OCI-LY7 (cell line): Measurements from ENCODE around the gene KCTD17. TPM values are rescaled to one million over a fixed set of nuclear protein-coding genes. Genes with fewer than 3 reads are reported as not detected.

ENCODE experiments used
- BruUV-seq: library from RNA; stranded (reverse); fragments of 400-500 nt; replicated peaks from 2 replicates; lab custom pipeline; 2021; lab: Mats Ljungman, UMichigan
- CTCF ChIA-PET: fragments of 300-600 bp; sonication (Branson Sonifier 250); formaldehyde crosslinking; loops from one replicate; lab custom pipeline; 2022; ENCODE audit warnings: antibody characterized with exemption; ENCODE audit not compliant: unreplicated experiment; lab: Charles Lee
- POLR2A ChIA-PET: fragments of 300-600 bp; sonication (Branson Sonifier 250); formaldehyde crosslinking; loops from one replicate; lab custom pipeline; 2022; ENCODE audit warnings: antibody characterized with exemption; lab: Charles Lee
- DNase-seq: peaks from one replicate; pipeline ENCODE4 v3.0.0-alpha.2; 2015; ENCODE audit warnings: low spot score
- H2AFZ ChIP-seq: fragments of 200-600 bp; sonication (generic), shearing (Covaris generic); 2 replicates; pipeline ENCODE4 v1.6.1; 2014; ENCODE audit warnings: mild to moderate bottlenecking, antibody characterized with exemption, low read length, moderate library complexity
- H3K27ac ChIP-seq: fragments of 200-600 bp; sonication (generic); 2 replicates; pipeline ENCODE4 v1.5.1; 2014; ENCODE audit warnings: mixed run types, low read depth, mild to moderate bottlenecking, moderate library complexity, low read length, inconsistent platforms; ENCODE audit not compliant: poor library complexity, severe bottlenecking
- H3K36me3 ChIP-seq: fragments of 200-600 bp; sonication (generic); 2 replicates; pipeline ENCODE4 v1.6.1; 2014; ENCODE audit warnings: mild to moderate bottlenecking, antibody characterized with exemption, low read length, moderate library complexity, mixed read lengths; ENCODE audit not compliant: insufficient read depth
- H3K4me1 ChIP-seq: fragments of 200-600 bp; sonication (generic); 2 replicates; pipeline ENCODE4 v1.5.1; 2014; ENCODE audit warnings: mild to moderate bottlenecking, low read length; ENCODE audit not compliant: insufficient read depth, poor library complexity, severe bottlenecking
- H3K4me2 ChIP-seq: fragments of 200-600 bp; sonication (generic); 2 replicates; pipeline ENCODE4 v1.6.1; 2014; ENCODE audit warnings: mild to moderate bottlenecking, low read length
- H3K4me3 ChIP-seq: fragments of 200-600 bp; sonication (generic); 2 replicates; pipeline ENCODE4 v1.5.1; 2014; ENCODE audit warnings: mild to moderate bottlenecking, low read depth, low read length; ENCODE audit not compliant: poor library complexity, severe bottlenecking
- H3K79me2 ChIP-seq: fragments of 200-600 bp; sonication (generic); 2 replicates; pipeline ENCODE4 v1.6.1; 2016; ENCODE audit warnings: low read depth, mild to moderate bottlenecking, low read length, moderate library complexity, mixed read lengths; ENCODE audit not compliant: insufficient read depth
- H3K9me2 ChIP-seq: fragments of 200-600 bp; sonication (generic); 2 replicates; pipeline ENCODE4 v1.6.1; 2016; ENCODE audit warnings: mild to moderate bottlenecking, low read length, mixed read lengths; ENCODE audit not compliant: insufficient read depth
- H3K9me3 ChIP-seq: fragments of 200-600 bp; sonication (generic); 2 replicates; pipeline ENCODE4 v1.6.1; 2014; ENCODE audit warnings: mild to moderate bottlenecking, mixed run types, low read length, mixed read lengths
- H4K20me1 ChIP-seq: fragments of 200-600 bp; sonication (generic); 2 replicates; pipeline ENCODE4 v1.6.1; 2014; ENCODE audit warnings: mild to moderate bottlenecking, antibody characterized with exemption, low read length, moderate library complexity, mixed read lengths; ENCODE audit not compliant: insufficient read depth
- EZH2phosphoT487 ChIP-seq: fragments of 200-600 bp; sonication (generic); IDR thresholded peaks from 2 replicates; pipeline ENCODE4 v1.6.1; 2018; ENCODE audit warnings: low read depth, borderline replicate concordance, mild to moderate bottlenecking, mixed run types, antibody characterized with exemption, low read length, moderate library complexity, mixed read lengths
- intact Hi-C: fragments of 100-400 bp; cut with micrococcal nuclease; formaldehyde crosslinking; loops from one replicate; pipeline ENCODE4 v1.10.0; 2022; ENCODE audit not compliant: unreplicated experiment
- total RNA-seq, 2 experiments: library from RNA; depleted of rRNA in 1 of 2; stranded (reverse); fragments of >200 nt in 1 of 2; shearing (Covaris generic) in 1 of 2; gene quantifications; 2 replicates each; pipeline ENCODE4 v1.2.3, GENCODE V29; 2014 to 2022
- TF ChIP-seq, protein P1 (sequence below): fragments of 200-600 bp; sonication (generic); conservative IDR thresholded peaks from 2 replicates; pipeline ENCODE4 v1.5.1; 2014; ENCODE audit warnings: mild to moderate bottlenecking, antibody characterized with exemption, low read length, moderate library complexity, mixed read lengths

KCTD17 gene
- total RNA-seq, 2 experiments from 2014 or later = 17.7 to 21.7 TPM

DNA sequence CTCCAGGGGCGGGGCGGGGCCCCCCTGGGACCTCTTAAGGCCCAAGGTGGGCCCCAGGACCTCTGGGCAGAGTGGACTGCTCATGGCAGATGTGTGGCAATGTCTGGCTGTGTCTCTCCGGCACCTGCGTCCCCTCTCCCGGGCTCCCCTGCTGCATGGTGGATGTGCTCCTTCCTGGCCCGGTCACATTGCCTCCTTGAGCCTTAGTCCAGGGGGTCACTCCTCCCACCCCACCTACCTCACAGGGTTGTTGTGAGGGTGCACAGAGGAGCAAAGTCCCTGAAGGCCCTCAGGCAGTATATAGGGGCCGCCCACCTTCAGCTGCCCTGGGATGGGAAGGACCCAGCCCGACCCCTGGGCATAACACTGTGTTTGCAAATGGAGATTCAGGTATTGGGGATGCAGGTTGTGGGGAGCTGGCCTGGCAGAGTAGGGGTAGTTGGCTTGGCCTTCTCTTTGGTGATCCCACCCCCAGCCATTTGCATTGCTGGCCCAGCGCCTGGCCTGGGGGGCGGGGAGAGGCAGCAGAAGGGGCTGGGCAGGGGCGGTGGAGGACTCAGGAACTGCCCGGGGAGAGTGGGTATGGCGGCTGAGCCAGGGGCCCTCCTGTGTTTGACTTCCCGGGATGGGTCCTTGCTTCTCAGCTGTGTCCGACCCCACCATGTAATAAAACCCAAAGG lies 11.3 kb downstream of the KCTD17 start:
- POLR2A ChIA-PET = no interaction called here
- no peak for DNase-seq

DNA sequence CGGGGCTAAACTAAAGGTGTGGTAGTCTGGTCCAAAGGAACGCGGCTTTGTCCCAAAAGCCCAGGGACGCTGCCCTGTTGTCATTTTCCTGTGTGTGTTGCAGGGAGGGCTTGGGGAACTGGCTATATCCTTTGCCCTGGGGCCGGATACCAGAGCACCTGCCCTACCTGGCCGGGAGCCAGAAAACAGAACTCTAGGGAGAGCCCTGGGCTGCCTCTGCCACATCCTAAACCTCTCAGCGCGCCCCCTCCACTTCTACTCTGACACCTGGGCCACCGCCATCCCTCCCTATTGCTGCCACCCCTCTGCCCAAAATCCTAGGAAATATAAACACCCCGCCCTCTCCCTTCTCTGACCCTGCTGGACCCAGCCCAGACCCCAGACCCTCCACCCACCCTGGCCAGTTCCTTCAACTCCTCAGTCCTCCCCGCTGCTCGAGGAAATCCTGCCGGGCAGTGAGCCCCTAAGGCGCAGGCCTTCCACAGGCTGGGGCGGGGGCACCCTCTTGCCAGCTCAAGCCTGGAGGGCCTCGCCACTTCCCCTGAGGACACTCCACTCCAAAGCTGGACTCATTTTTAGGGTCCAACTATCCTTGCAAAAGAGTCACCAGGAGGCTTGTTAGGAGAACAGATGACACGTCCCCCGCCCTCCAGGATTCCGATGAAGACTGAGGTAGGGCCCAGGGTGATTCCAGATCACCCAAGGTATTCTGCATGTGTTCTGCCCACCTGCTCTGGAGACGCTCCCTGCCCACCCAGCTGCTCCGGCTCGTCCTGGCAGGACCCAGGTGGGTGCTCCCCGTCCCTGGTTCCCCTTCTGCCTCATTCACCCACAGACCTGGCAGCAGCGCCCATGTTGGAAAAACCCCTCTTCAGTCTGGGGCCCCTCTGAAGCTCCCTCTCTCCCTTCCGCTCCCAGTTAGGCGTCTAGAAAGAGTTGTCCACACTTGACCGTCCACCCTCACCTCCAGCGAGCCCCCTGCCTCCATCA lies 12.2 kb downstream of the KCTD17 start:
- CTCF ChIA-PET = no interaction called here
- no peaks in the 10 kb centered on the region for H4K20me1 ChIP-seq
- no peaks in the 10 kb centered on the region for H3K4me1 ChIP-seq
- TF ChIP-seq, protein P1, sequence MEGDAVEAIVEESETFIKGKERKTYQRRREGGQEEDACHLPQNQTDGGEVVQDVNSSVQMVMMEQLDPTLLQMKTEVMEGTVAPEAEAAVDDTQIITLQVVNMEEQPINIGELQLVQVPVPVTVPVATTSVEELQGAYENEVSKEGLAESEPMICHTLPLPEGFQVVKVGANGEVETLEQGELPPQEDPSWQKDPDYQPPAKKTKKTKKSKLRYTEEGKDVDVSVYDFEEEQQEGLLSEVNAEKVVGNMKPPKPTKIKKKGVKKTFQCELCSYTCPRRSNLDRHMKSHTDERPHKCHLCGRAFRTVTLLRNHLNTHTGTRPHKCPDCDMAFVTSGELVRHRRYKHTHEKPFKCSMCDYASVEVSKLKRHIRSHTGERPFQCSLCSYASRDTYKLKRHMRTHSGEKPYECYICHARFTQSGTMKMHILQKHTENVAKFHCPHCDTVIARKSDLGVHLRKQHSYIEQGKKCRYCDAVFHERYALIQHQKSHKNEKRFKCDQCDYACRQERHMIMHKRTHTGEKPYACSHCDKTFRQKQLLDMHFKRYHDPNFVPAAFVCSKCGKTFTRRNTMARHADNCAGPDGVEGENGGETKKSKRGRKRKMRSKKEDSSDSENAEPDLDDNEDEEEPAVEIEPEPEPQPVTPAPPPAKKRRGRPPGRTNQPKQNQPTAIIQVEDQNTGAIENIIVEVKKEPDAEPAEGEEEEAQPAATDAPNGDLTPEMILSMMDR = no peak
- TF ChIP-seq EZH2phosphoT487 = no peak
- no peaks in the 10 kb centered on the region for H3K9me3 ChIP-seq
- no peak overlapping the region for H2AFZ ChIP-seq
- DNase-seq = no peak
- no peak overlapping the region for H3K27ac ChIP-seq
- no TSS peak for BruUV-seq
- no peak overlapping the region for H3K4me3 ChIP-seq
- no peaks in the 10 kb centered on the region for H3K36me3 ChIP-seq
- H3K79me2 ChIP-seq = no peaks in the 10 kb centered on the region
- POLR2A ChIA-PET = no interaction called here
- no peak overlapping the region for H3K4me2 ChIP-seq
- intact Hi-C loops = no loop called here
- H3K9me2 ChIP-seq = no peaks in the 10 kb centered on the region

More for the DNA sequence above, 11.3 kb downstream of the KCTD17 start:
- H3K4me3 ChIP-seq = no peak overlapping the region
- no peaks in the 10 kb centered on the region for H3K9me2 ChIP-seq
- H4K20me1 ChIP-seq = no peaks in the 10 kb centered on the region
- no peak overlapping the region for H3K4me2 ChIP-seq
- no peak overlapping the region for H3K27ac ChIP-seq
- CTCF ChIA-PET = interaction anchor here (0.6 kb wide), 1 partner anchor 203 kb away, joined by 3 read pairs; no protein-coding TSS in a partner anchor
- no peaks in the 10 kb centered on the region for H3K36me3 ChIP-seq
- H2AFZ ChIP-seq = no peak overlapping the region
- H3K4me1 ChIP-seq = no peaks in the 10 kb centered on the region
- H3K79me2 ChIP-seq = no peaks in the 10 kb centered on the region
- BruUV-seq = no TSS peak
- TF ChIP-seq, protein P1 = no peak
- TF ChIP-seq EZH2phosphoT487 = no peak
- no peaks in the 10 kb centered on the region for H3K9me3 ChIP-seq
- intact Hi-C loops = no loop called here
